ENCODE measurements around the gene SEPTIN12. TPM values are rescaled to one million over a fixed set of nuclear protein-coding genes. Genes with fewer than 3 reads are reported as not detected.

Gene SEPTIN12
- total and polyA plus RNA-seq, 2 of the 8 experiments (the other 6 are each of a cell fraction or from before 2014, with no cell fraction given) = 0.24 TPM; not detected in 1

GRCh38 chr16:4798456-4798855 is 10.3 kb upstream of the SEPTIN12 start:
- 86% methylated on average over 12 of the region's 16 CpGs; no CpG with 5 or more reads in 1 of the 2 experiments for WGBS, 2 experiments (ENCODE audit: extremely low coverage in 1 of 2, insufficient coverage in 1 of 2, insufficient read length in 1 of 2, insufficient replicate concordance in 2 of 2, low coverage in 1 of 2, low lambda C conversion rate in 2 of 2, missing lambda C conversion rate in 1 of 2)
- Histone ChIP-seq H3K27me3 (replicated peaks in 1 of 4; ENCODE audit: control insufficient read depth in 3 of 4, extremely low read depth in 1 of 4, insufficient read depth in 3 of 4, low read length in 3 of 4) (no peaks in the 10 kb centered on the region), H3K18ac (ENCODE audit: extremely low read depth, low read length) (no peak overlapping the region), H2BK12ac (ENCODE audit: low read depth, low read length) (no peak overlapping the region), H2AFZ (ENCODE audit: low read length) (no peak overlapping the region), H3K4ac (replicated peaks; ENCODE audit: insufficient read length, low read depth, low read length) (no peak overlapping the region), H3K79me2 (ENCODE audit: control insufficient read depth in 1 of 2, insufficient read depth in 2 of 2, low read length in 2 of 2) (no peaks in the 10 kb centered on the region), H3K4me2 (ENCODE audit: insufficient read depth in 1 of 2, low read depth in 2 of 2, low read length in 2 of 2) (no peak overlapping the region), H3K23ac (ENCODE audit: insufficient read length) (no peak overlapping the region), H2BK5ac (ENCODE audit: low read depth, low read length) (no peak overlapping the region), H3K4me1 (replicated peaks in 1 of 4; ENCODE audit: control insufficient read depth in 3 of 4, insufficient read depth in 4 of 4, low read length in 3 of 4) (peaks cover 0 to 14% (median 8%) of the 10 kb centered on the region in 4 experiments; a peak in 4 of 7 replicates), H2BK20ac (ENCODE audit: low read length) (no peak overlapping the region), H3K23me2 (ENCODE audit: low read depth, low read length) (peaks cover 8% of the 10 kb centered on the region; the same call in 1 of the 2 replicates), H4K5ac (ENCODE audit: insufficient read length, low read depth, low read length) (no peak overlapping the region), H2AK5ac (ENCODE audit: low read depth, low read length) (no peak overlapping the region), H4K91ac (replicated peaks; ENCODE audit: insufficient read length, low read length) (no peak overlapping the region), H3K56ac (replicated peaks; ENCODE audit: insufficient read length, low read depth, low read length) (no peak overlapping the region), H3K27ac (ENCODE audit: low read depth, low read length) (no peak overlapping the region), H3K14ac (ENCODE audit: insufficient read length) (no peak overlapping the region), H3K9me3 (ENCODE audit: insufficient read depth in 2 of 2, low read depth in 1 of 2, low read length in 1 of 2) (no peaks in the 10 kb centered on the region), H3K4me3 (ENCODE audit: extremely low read depth in 1 of 4, insufficient read depth in 2 of 4, low read depth in 3 of 4, low read length in 4 of 4) (no peak overlapping the region), H3K9ac (replicated peaks in 1 of 4; ENCODE audit: extremely low read depth in 1 of 4, low read depth in 3 of 4, low read length in 3 of 4) (no peak overlapping the region), H4K20me1 (replicated peaks in 1 of 2; ENCODE audit: control insufficient read depth in 1 of 2, insufficient read depth in 2 of 2, low read length in 2 of 2) (peaks cover 0 to 5% of the 10 kb centered on the region in 2 experiments), H3K36me3 (ENCODE audit: control insufficient read depth in 2 of 4, insufficient read depth in 4 of 4, low read length in 3 of 4) (peaks cover 0 to 2% (median 0%) of the 10 kb centered on the region in 4 experiments; a peak in 3 of 8 replicates), H4K8ac (ENCODE audit: extremely low read depth, insufficient read depth, low read length) (no peak overlapping the region), H2BK15ac (ENCODE audit: low read length) (no peak overlapping the region), H2BK120ac (replicated peaks; ENCODE audit: low read depth, low read length) (no peak overlapping the region), H3K79me1 (ENCODE audit: low read depth, low read length) (no peaks in the 10 kb centered on the region)
- FAIRE-seq (no peak), DNase-seq (ENCODE audit: low read depth in 1 of 2, low spot score in 2 of 2) (no peak)
- POLR2A ChIA-PET (ENCODE audit: partially characterized antibody) = interaction anchor here (1.6 kb wide), 1 partner anchor 10 kb away, joined by 4 read pairs; no protein-coding TSS in a partner anchor
- CTCF ChIA-PET (ENCODE audit: partially characterized antibody) = interaction anchor here (0.9 to 1.2 kb wide), 2 partner anchors 32 to 81 kb away, joined by 3 read pairs; partner anchors contain the start of gene ZNF500
- no peak for TF ChIP-seq RNF2 (IDR thresholded peaks at IDR 0.05; ENCODE audit: borderline replicate concordance, low read depth, low read length, missing control alignments, poor library complexity, severe bottlenecking)
- TF ChIP-seq CTCF (IDR thresholded peaks at IDR 0.05; ENCODE audit: control extremely low read depth in 1 of 3, insufficient read depth in 1 of 3, low read depth in 1 of 3, low read length in 3 of 3) = no peak
- TF ChIP-seq EZH2 (IDR thresholded peaks at IDR 0.05; ENCODE audit: low read depth, low read length, severe bottlenecking) = no peak
- no peak for TF ChIP-seq NRF1 (IDR thresholded peaks at IDR 0.05; ENCODE audit: low read depth, low read length)
- no peak for TF ChIP-seq MAFK (IDR thresholded peaks at IDR 0.05; ENCODE audit: low read depth, low read length)
- no peak for TF ChIP-seq EGR1 (IDR thresholded peaks at IDR 0.05; ENCODE audit: borderline replicate concordance, low read depth, low read length)
- TF ChIP-seq HDAC6 (IDR thresholded peaks at IDR 0.05; ENCODE audit: low read depth, low read length) = no peak
- TF ChIP-seq CBX8 (IDR thresholded peaks at IDR 0.05; ENCODE audit: borderline replicate concordance, low read depth, low read length) = no peak
- no peak for TF ChIP-seq SIRT6 (IDR thresholded peaks at IDR 0.05; ENCODE audit: low read length)
- no peak for TF ChIP-seq JUND (IDR thresholded peaks at IDR 0.05; ENCODE audit: low read length)

Data from H1 (cell line).